OCI-LY1 (cell line): ENCODE measurements around the gene SPOPL.

Experiments
- H2AFZ ChIP-seq: fragments of 200-600 bp; sonication (generic), shearing (Covaris generic); 2 replicates; pipeline ENCODE4 v1.6.0; 2014; ENCODE audit warnings: antibody characterized with exemption, mild to moderate bottlenecking, low read length
- H3F3A ChIP-seq: fragments of 200-600 bp; sonication (generic), shearing (Covaris generic); 2 replicates; pipeline ENCODE4 v1.6.0; 2014; ENCODE audit warnings: mild to moderate bottlenecking, antibody characterized with exemption, low read length, moderate library complexity; ENCODE audit not compliant: insufficient read depth
- H3K27ac ChIP-seq: fragments of 200-600 bp; sonication (generic); 2 replicates; pipeline ENCODE4 v1.5.1; 2014; ENCODE audit warnings: low read length, mixed run types, mild to moderate bottlenecking, low read depth; ENCODE audit not compliant: poor library complexity, severe bottlenecking
- H3K27me3 ChIP-seq: fragments of 200-600 bp; sonication (generic); 2 replicates; pipeline ENCODE4 v1.6.0; 2014; ENCODE audit warnings: antibody characterized with exemption, mild to moderate bottlenecking, low read length, moderate library complexity; ENCODE audit not compliant: insufficient read depth
- H3K36me3 ChIP-seq: fragments of 200-600 bp; sonication (generic); 2 replicates; pipeline ENCODE4 v1.6.1; 2014; ENCODE audit warnings: mild to moderate bottlenecking, antibody characterized with exemption, low read length, moderate library complexity, mixed read lengths; ENCODE audit not compliant: insufficient read depth
- H3K4me1 ChIP-seq: fragments of 200-600 bp; sonication (generic); 2 replicates; pipeline ENCODE4 v1.5.1; 2014; ENCODE audit warnings: mild to moderate bottlenecking, low read length, moderate library complexity; ENCODE audit not compliant: insufficient read depth, severe bottlenecking
- H3K4me2 ChIP-seq: fragments of 200-600 bp; sonication (generic), shearing (Covaris generic); 2 replicates; pipeline ENCODE4 v1.6.1; 2014; ENCODE audit warnings: low read length
- H3K4me3 ChIP-seq: fragments of 200-600 bp; sonication (generic); 2 replicates; pipeline ENCODE4 v1.5.1; 2014; ENCODE audit warnings: low read length, low read depth, mild to moderate bottlenecking, mixed read lengths; ENCODE audit not compliant: poor library complexity, severe bottlenecking
- H3K79me2 ChIP-seq: fragments of 200-600 bp; shearing (Covaris generic); 2 replicates; pipeline ENCODE4 v1.6.1; 2016; ENCODE audit warnings: mixed run types, low read length, mixed read lengths; ENCODE audit not compliant: insufficient read depth
- H3K9ac ChIP-seq: fragments of 200-600 bp; sonication (generic), shearing (Covaris generic); 2 replicates; pipeline ENCODE4 v1.6.1; 2014; ENCODE audit warnings: mild to moderate bottlenecking, low read length, mixed read lengths
- H3K9me2 ChIP-seq: fragments of 200-600 bp; sonication (generic), shearing (Covaris generic); 2 replicates; pipeline ENCODE4 v1.6.1; 2014; ENCODE audit warnings: low read depth, mild to moderate bottlenecking, low read length, mixed read lengths
- H3K9me3 ChIP-seq: fragments of 200-600 bp; shearing (Covaris generic); 2 replicates; pipeline ENCODE4 v1.6.1; 2014; ENCODE audit warnings: low read length, mixed read lengths
- H4K20me1 ChIP-seq: fragments of 200-600 bp; sonication (generic), shearing (Covaris generic); 2 replicates; pipeline ENCODE4 v1.6.0; 2016; ENCODE audit warnings: mild to moderate bottlenecking, low read length; ENCODE audit not compliant: insufficient read depth
- CTCF ChIP-seq: fragments of 200-600 bp; sonication (generic), shearing (Covaris generic); IDR thresholded peaks from 2 replicates; pipeline ENCODE4 v1.5.1; 2017; ENCODE audit warnings: mild to moderate bottlenecking, antibody characterized with exemption, low read length, moderate library complexity, mixed read lengths
- EZH2 ChIP-seq: fragments of 200-600 bp; sonication (generic), shearing (Covaris generic); IDR thresholded peaks from 2 replicates; pipeline ENCODE4 v1.8.0; 2017; ENCODE audit warnings: borderline replicate concordance, mixed run types, mild to moderate bottlenecking, antibody characterized with exemption, low read length, moderate library complexity, mixed read lengths

SPOPL gene

GRCh38 chr2:138503652-138504051, 2.1 kb downstream of the SPOPL start:
- Histone ChIP-seq H3K27me3 (no peaks in the 10 kb centered on the region), H3K36me3 (peaks cover 4% of the 10 kb centered on the region; the same call in 1 of the 2 replicates), H3K9me3 (no peaks in the 10 kb centered on the region), H3K4me3 (peak overlapping the region; percentile 92), H2AFZ (no peak overlapping the region), H3K9ac (peak overlapping the region; percentile 92), H3F3A (0 out of 2 replicates have a peak, but pooled peaks cover 12% of the 10 kb centered on the region), H3K4me2 (peak overlapping the region; percentile 81), H3K79me2 (peaks cover 62% of the 10 kb centered on the region), H4K20me1 (no peaks in the 10 kb centered on the region), H3K27ac (peak overlapping the region; percentile 92), H3K4me1 (peaks cover 53% of the 10 kb centered on the region), H3K9me2 (no peaks in the 10 kb centered on the region)
- TF ChIP-seq CTCF: no peak

- Histone ChIP-seq H3K79me2 (peaks cover 67% of the 10 kb centered on the region), H3K4me2 (peak overlapping the region; percentile 81), H3F3A (0 out of 2 replicates have a peak, but pooled peaks cover 12% of the 10 kb centered on the region), H3K27ac (peak overlapping the region; percentile 92), H3K27me3 (no peaks in the 10 kb centered on the region), H3K9me2 (no peaks in the 10 kb centered on the region), H3K9me3 (no peaks in the 10 kb centered on the region), H3K4me1 (peaks cover 53% of the 10 kb centered on the region), H3K36me3 (peaks cover 4% of the 10 kb centered on the region; the same call in 1 of the 2 replicates), H3K9ac (peak overlapping the region; percentile 92), H4K20me1 (no peaks in the 10 kb centered on the region), H3K4me3 (peak overlapping the region; percentile 92), H2AFZ (no peak overlapping the region)
- no peak for TF ChIP-seq CTCF
- TF ChIP-seq EZH2: no peak
These were observed 2.5 kb downstream of the SPOPL start for GRCh38 chr2:138504092-138504491.

DNA sequence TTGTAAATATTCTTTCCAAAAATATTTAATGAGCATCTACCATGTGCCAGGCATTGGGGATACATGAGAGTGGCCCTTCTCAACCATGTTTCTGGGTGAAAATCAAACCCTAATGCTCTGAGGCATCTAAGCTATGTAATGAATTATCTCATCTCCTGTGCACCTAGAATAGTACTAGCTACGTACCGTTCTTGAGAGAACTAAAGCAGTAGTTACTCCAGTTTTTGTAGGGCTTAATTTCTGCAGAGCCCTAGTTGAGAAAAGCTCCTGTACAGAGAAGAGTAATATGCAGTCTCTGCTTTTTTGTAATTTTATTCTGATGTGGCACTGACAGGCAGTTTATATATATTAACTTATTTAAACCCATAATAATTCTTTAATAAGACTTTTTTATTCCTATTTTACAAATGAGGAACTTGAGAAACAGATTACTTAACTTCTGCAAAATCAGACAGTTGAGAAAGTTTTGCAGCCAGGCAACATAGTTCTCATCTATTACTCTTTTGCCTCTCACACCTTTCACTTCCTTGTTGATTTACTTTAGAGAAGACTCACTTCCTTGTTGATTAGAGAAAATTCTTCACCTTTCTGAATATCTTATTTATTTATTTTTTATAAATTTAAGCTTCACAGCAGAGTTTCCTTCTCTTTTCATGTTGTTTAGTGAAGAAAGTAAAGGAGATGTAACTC, 3.1 kb downstream of the SPOPL start:
- Histone ChIP-seq H2AFZ (no peak overlapping the region), H3K27ac (peak overlapping the region; percentile 92), H4K20me1 (no peaks in the 10 kb centered on the region), H3K9me3 (no peaks in the 10 kb centered on the region), H3K79me2 (peaks cover 73% of the 10 kb centered on the region), H3K4me2 (peak overlapping the region; percentile 81), H3K4me3 (peak overlapping the region; percentile 92), H3K27me3 (no peaks in the 10 kb centered on the region), H3K9me2 (no peaks in the 10 kb centered on the region), H3K9ac (peak overlapping the region; percentile 92), H3K36me3 (peaks cover 7% of the 10 kb centered on the region), H3K4me1 (peaks cover 53% of the 10 kb centered on the region), H3F3A (0 out of 2 replicates have a peak, but pooled peaks cover 12% of the 10 kb centered on the region)
- no peak for TF ChIP-seq EZH2
- TF ChIP-seq CTCF: no peak
